ENCODE data around the gene ZNF598. TPM values are rescaled to one million over a fixed set of nuclear protein-coding genes. Genes with fewer than 3 reads are reported as not detected.

ZNF598 gene
- total RNA-seq, 2 donors from 2014 or later: 65.8 to 68.5 TPM

DNA sequence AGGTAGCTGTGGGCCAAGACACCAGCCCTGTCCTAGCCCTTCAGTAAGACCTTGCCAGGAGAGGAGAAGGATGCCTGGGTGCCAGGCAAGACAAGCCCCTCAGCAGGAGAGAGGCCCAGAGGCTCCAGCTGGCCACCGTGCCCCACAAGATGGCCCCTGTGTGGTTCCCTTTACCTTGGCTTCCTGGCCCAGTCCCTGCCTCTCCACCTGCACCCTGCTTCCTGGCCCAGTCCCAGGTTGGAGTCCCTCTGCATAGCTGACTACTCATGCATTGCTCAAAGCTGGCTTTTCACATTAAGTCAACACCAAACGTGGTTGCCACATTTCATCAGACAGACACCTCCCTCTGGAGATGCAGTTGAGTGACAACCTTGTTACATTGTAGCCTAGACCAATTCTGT is 15.9 kb downstream of the ZNF598 start:
- peaks cover 18% of the 10 kb centered on the region for H3K36me3 ChIP-seq
- H3K27ac ChIP-seq: no peak overlapping the region
- H3K9me3 ChIP-seq: no peaks in the 10 kb centered on the region
- no peak overlapping the region for H3K4me3 ChIP-seq
- peaks cover 9 to 25% of the 10 kb centered on the region in 2 donors for H3K4me1 ChIP-seq (ENCODE audit: control insufficient read depth in 1 of 2, low read depth in 2 of 2)
- peaks cover 7% of the 10 kb centered on the region for H3K27me3 ChIP-seq (replicated peaks; ENCODE audit: insufficient read depth)
- TF ChIP-seq CTCF (IDR thresholded peaks at IDR 0.05): no peak
- no peak for ATAC-seq (ENCODE audit: insufficient number of reproducible peaks, low FRiP score, low read depth)
- no peak for DNase-seq (ENCODE audit: low spot score)

DNA sequence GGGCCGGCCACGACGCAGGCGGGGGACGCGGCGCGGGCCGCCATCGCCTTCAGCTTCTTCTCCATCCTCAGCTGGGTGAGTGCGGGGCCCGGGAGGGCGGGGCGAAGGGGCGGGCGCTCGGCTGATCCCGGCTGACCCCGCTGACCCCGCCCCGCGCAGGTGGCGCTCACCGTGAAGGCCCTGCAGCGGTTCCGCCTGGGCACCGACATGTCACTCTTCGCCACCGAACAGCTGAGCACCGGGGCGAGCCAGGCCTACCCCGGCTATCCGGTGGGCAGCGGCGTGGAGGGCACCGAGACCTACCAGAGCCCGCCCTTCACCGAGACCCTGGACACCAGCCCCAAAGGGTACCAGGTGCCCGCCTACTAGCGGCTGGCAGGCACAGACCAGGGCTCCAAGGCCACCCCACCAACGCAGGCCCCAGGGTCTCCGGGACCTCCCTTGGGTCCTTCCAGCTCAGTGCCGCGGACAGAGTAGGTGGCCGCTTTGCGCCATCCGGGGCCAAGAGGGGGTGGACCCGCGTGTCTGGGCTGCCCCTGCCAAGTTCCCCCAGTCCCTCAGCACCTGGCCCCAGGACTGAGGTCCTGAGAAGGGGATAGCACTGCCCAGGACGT is 16.8 kb downstream of the ZNF598 start:
- Histone ChIP-seq H3K9me3 (no peaks in the 10 kb centered on the region), H3K4me3 (peak overlapping the region; percentile 65), H3K27ac (no peak overlapping the region), H3K36me3 (peaks cover 10% of the 10 kb centered on the region), H3K27me3 (replicated peaks; ENCODE audit: insufficient read depth) (peaks cover 7% of the 10 kb centered on the region), H3K4me1 (ENCODE audit: control insufficient read depth in 1 of 2, low read depth in 2 of 2) (peaks cover 9 to 25% of the 10 kb centered on the region in 2 donors)
- ATAC-seq (ENCODE audit: insufficient number of reproducible peaks, low FRiP score, low read depth): no peak
- no peak for TF ChIP-seq CTCF (IDR thresholded peaks at IDR 0.05)
- DNase-seq (ENCODE audit: low spot score): no peak

GRCh38 chr16:1991948-1992703 is 17.5 kb downstream of the ZNF598 start:
- TF ChIP-seq CTCF (IDR thresholded peaks at IDR 0.05): no peak
- no peak overlapping the region for H3K27ac ChIP-seq

GRCh38 chr16:1991588-1991947 is 18.1 kb downstream of the ZNF598 start:
- no peak for ATAC-seq (ENCODE audit: insufficient number of reproducible peaks, low FRiP score, low read depth)
- Histone ChIP-seq H3K4me3 (peak overlapping the region; percentile 65), H3K27me3 (replicated peaks; ENCODE audit: insufficient read depth) (peaks cover 7% of the 10 kb centered on the region), H3K4me1 (ENCODE audit: control insufficient read depth in 1 of 2, low read depth in 2 of 2) (peaks cover 9 to 25% of the 10 kb centered on the region in 2 donors), H3K36me3 (peaks cover 4% of the 10 kb centered on the region), H3K27ac (no peak overlapping the region), H3K9me3 (no peaks in the 10 kb centered on the region)
- no peak for DNase-seq (ENCODE audit: low spot score)
- TF ChIP-seq CTCF (IDR thresholded peaks at IDR 0.05): no peak

More at GRCh38 chr16:1991948-1992703, 17.5 kb downstream of the ZNF598 start:
- H3K9me3 ChIP-seq: no peaks in the 10 kb centered on the region
- peak; percentile 67 for DNase-seq (ENCODE audit: low spot score)
- H3K36me3 ChIP-seq: peaks cover 6% of the 10 kb centered on the region
- H3K27me3 ChIP-seq (replicated peaks; ENCODE audit: insufficient read depth): peaks cover 7% of the 10 kb centered on the region
- H3K4me1 ChIP-seq (ENCODE audit: control insufficient read depth in 1 of 2, low read depth in 2 of 2): peaks cover 9 to 25% of the 10 kb centered on the region in 2 donors
- peak; percentile 39 for ATAC-seq (ENCODE audit: insufficient number of reproducible peaks, low FRiP score, low read depth)
- H3K4me3 ChIP-seq: peak overlapping the region; percentile 65

DNA sequence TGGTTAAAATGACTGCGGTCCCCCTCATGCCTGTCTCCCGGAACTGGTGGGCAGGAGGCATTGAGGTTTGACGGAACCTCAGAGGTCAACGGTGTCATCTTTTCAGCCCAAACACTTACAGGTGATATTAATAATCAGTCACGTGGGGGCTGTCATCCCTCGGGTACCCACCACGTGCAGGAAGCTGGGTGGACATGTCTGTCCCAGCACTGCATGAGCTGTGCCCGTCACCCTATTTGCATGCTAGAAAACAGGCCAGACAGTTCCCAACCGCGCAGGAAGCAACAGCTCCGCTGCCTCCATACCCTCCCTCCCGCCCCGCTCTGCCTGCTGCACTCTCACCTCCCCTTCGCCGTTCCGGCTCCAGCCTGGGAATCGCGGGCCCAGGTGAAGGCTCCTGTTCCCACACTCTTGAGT is 18.5 kb downstream of the ZNF598 start:
- DNase-seq (ENCODE audit: low spot score) (no peak), ATAC-seq (ENCODE audit: insufficient number of reproducible peaks, low FRiP score, low read depth) (no peak)
- Histone ChIP-seq H3K4me3 (peak overlapping the region; percentile 65), H3K9me3 (no peaks in the 10 kb centered on the region), H3K36me3 (peaks cover 8% of the 10 kb centered on the region), H3K27ac (no peak overlapping the region), H3K27me3 (replicated peaks; ENCODE audit: insufficient read depth) (peaks cover 7% of the 10 kb centered on the region), H3K4me1 (ENCODE audit: control insufficient read depth in 1 of 2, low read depth in 2 of 2) (peaks cover 9 to 25% of the 10 kb centered on the region in 2 donors)
- no peak for TF ChIP-seq CTCF (IDR thresholded peaks at IDR 0.05)
